ENCODE results near the gene MUTYH. TPM values are rescaled to one million over a fixed set of nuclear protein-coding genes. Genes with fewer than 3 reads are reported as not detected.
A peak's percentile ranks its signal among the peaks of the same experiment; 100 is the strongest.

MUTYH gene
- total RNA-seq, 2 experiments from 2014 or later, result 52.6 to 70.1 TPM

DNA sequence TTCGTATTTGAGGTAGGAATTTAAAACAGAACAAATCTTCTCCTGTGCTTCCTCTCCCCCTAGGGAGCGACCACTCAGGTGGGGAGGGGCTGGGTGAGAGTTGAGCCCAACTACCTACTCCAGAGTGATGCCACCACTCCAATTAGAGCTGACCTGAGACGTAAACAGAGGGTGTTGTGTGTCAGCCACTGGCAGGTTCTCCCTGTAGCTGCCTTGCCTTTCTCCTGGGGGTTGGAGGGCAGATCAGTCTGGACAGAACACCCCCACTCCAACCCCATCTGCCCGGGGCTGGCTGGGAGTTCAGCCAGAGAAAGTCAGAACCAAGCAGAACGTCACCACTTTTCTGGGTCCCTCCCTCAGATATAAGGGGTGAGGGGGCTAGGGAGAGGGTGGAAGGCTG lies 11.6 kb downstream of the MUTYH start:
- peak overlapping the region; percentile 57 for H3K27ac ChIP-seq (ENCODE audit: low read depth, low read length, poor library complexity, severe bottlenecking)
- H3K9me2 ChIP-seq (ENCODE audit: insufficient read depth, low read length), result no peaks in the 10 kb centered on the region
- peak overlapping the region; percentile 86 for H3K4me2 ChIP-seq (ENCODE audit: low read length)
- intact Hi-C loops (cut with micrococcal nuclease; ENCODE audit: unreplicated experiment), result loop anchor here (1.0 kb wide), 1 partner anchor 11 kb away; no protein-coding TSS in a partner anchor
- no peaks in the 10 kb centered on the region for H4K20me1 ChIP-seq (ENCODE audit: insufficient read depth, low read length)
- H3K4me1 ChIP-seq (ENCODE audit: insufficient read depth, low read length, poor library complexity, severe bottlenecking), result peaks cover 34% of the 10 kb centered on the region
- POLR2A ChIA-PET, result interaction anchor here (0.8 to 7.5 kb wide), 5 partner anchors 11 to 317 kb away, joined by 3 to 45 read pairs (median 4); partner anchors contain the start of genes HECTD3, MUTYH, TOE1 and UROD
- H3K79me2 ChIP-seq (ENCODE audit: insufficient read depth, low read depth, low read length), result peaks cover 7% of the 10 kb centered on the region; the same call in 1 of the 2 replicates
- no peaks in the 10 kb centered on the region for H3K9me3 ChIP-seq (ENCODE audit: low read length)
- H2AFZ ChIP-seq (ENCODE audit: low read length), result no peak overlapping the region
- no TSS peak for BruUV-seq (replicated peaks)
- CTCF ChIA-PET (ENCODE audit: unreplicated experiment), result no interaction called here
- peak overlapping the region; percentile 71 for H3K4me3 ChIP-seq (ENCODE audit: low read depth, low read length, poor library complexity, severe bottlenecking)
- H3K36me3 ChIP-seq (ENCODE audit: insufficient read depth, low read length), result peaks cover 15% of the 10 kb centered on the region
- DNase-seq (ENCODE audit: low spot score), result no peak
- TF ChIP-seq EZH2phosphoT487 (IDR thresholded peaks at IDR 0.05; ENCODE audit: borderline replicate concordance, low read depth, low read length), result no peak
- TF ChIP-seq, protein P1, sequence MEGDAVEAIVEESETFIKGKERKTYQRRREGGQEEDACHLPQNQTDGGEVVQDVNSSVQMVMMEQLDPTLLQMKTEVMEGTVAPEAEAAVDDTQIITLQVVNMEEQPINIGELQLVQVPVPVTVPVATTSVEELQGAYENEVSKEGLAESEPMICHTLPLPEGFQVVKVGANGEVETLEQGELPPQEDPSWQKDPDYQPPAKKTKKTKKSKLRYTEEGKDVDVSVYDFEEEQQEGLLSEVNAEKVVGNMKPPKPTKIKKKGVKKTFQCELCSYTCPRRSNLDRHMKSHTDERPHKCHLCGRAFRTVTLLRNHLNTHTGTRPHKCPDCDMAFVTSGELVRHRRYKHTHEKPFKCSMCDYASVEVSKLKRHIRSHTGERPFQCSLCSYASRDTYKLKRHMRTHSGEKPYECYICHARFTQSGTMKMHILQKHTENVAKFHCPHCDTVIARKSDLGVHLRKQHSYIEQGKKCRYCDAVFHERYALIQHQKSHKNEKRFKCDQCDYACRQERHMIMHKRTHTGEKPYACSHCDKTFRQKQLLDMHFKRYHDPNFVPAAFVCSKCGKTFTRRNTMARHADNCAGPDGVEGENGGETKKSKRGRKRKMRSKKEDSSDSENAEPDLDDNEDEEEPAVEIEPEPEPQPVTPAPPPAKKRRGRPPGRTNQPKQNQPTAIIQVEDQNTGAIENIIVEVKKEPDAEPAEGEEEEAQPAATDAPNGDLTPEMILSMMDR (conservative IDR thresholded peaks at IDR 0.05; ENCODE audit: low read length), result no peak

GRCh38 chr1:45327644-45328515 lies 12.4 kb downstream of the MUTYH start:
- Histone ChIP-seq H3K9me3 (ENCODE audit: low read length) (no peaks in the 10 kb centered on the region), H3K27ac (ENCODE audit: low read depth, low read length, poor library complexity, severe bottlenecking) (peak overlapping the region; percentile 57), H3K36me3 (ENCODE audit: insufficient read depth, low read length) (peaks cover 12% of the 10 kb centered on the region), H3K4me3 (ENCODE audit: low read depth, low read length, poor library complexity, severe bottlenecking) (peak overlapping the region; percentile 71), H3K4me1 (ENCODE audit: insufficient read depth, low read length, poor library complexity, severe bottlenecking) (peaks cover 34% of the 10 kb centered on the region), H3K4me2 (ENCODE audit: low read length) (peak overlapping the region; percentile 86), H2AFZ (ENCODE audit: low read length) (peak overlapping the region; percentile 23; the same call in 1 of the 2 replicates), H4K20me1 (ENCODE audit: insufficient read depth, low read length) (no peaks in the 10 kb centered on the region), H3K9me2 (ENCODE audit: insufficient read depth, low read length) (no peaks in the 10 kb centered on the region), H3K79me2 (ENCODE audit: insufficient read depth, low read depth, low read length) (peaks cover 7% of the 10 kb centered on the region; the same call in 1 of the 2 replicates)
- ChIA-PET POLR2A (interaction anchor here (0.8 to 7.5 kb wide), 9 partner anchors 8 to 316 kb away, joined by 3 to 45 read pairs (median 4); partner anchors contain the start of genes HECTD3, MUTYH, TOE1 and UROD), CTCF (ENCODE audit: unreplicated experiment) (interaction anchor here (0.6 kb wide), 2 partner anchors 25 to 194 kb away, joined by 3 to 7 read pairs; partner anchors contain the start of gene PRDX1)
- intact Hi-C loops (cut with micrococcal nuclease; ENCODE audit: unreplicated experiment), result loop anchor here (1.0 to 2.0 kb wide), 2 partner anchors 11 to 23 kb away; no protein-coding TSS in a partner anchor
- no peak for TF ChIP-seq EZH2phosphoT487 (IDR thresholded peaks at IDR 0.05; ENCODE audit: borderline replicate concordance, low read depth, low read length)
- TF ChIP-seq, protein P1 (conservative IDR thresholded peaks at IDR 0.05; ENCODE audit: low read length), result peak; percentile 42
- no TSS peak for BruUV-seq (replicated peaks)
- peak; percentile 62 for DNase-seq (ENCODE audit: low spot score)
